Neural cell (in vitro differentiated cells): ENCODE measurements around the gene NCOA3. TPM values are rescaled to one million over a fixed set of nuclear protein-coding genes. Genes with fewer than 3 reads are reported as not detected.

Source experiments
- H2AFZ ChIP-seq: fragments of 200-600, 300-800 bp; sonication (generic), shearing (Covaris generic); 2 replicates; pipeline ENCODE4 v1.6.0; 2014; ENCODE audit warnings: low read depth, mild to moderate bottlenecking, antibody characterized with exemption, low read length, moderate library complexity
- H3F3A ChIP-seq: fragments of 200-600 bp; shearing (Covaris generic); 2 replicates; pipeline ENCODE4 v1.6.1; 2016; ENCODE audit warnings: mild to moderate bottlenecking, moderate library complexity, mixed read lengths, antibody characterized with exemption, low read length; ENCODE audit not compliant: insufficient read depth, poor library complexity, severe bottlenecking
- H3K27ac ChIP-seq: fragments of 200-600, 300-800 bp; sonication (generic), shearing (Covaris generic); 2 replicates; pipeline ENCODE4 v1.5.1; 2014; ENCODE audit warnings: mild to moderate bottlenecking, low read length, moderate library complexity
- H3K27me3 ChIP-seq: fragments of 300-800, 200-600 bp; sonication (generic), shearing (Covaris generic); 2 replicates; pipeline ENCODE4 v1.6.0; 2014; ENCODE audit warnings: mild to moderate bottlenecking, low read depth, low read length, moderate library complexity; ENCODE audit not compliant: insufficient read depth
- H3K36me3 ChIP-seq: fragments of 300-800, 200-600 bp; sonication (generic), shearing (Covaris generic); 2 replicates; pipeline ENCODE4 v1.5.1; 2014; ENCODE audit warnings: mild to moderate bottlenecking, antibody characterized with exemption, low read length, moderate library complexity; ENCODE audit not compliant: insufficient read depth
- H3K4me2 ChIP-seq: fragments of 300-800, 200-600 bp; sonication (generic), shearing (Covaris generic); 2 replicates; pipeline ENCODE4 v1.6.0; 2014; ENCODE audit warnings: mild to moderate bottlenecking, low read length
- H3K4me3 ChIP-seq: fragments of 300-800, 200-600 bp; sonication (generic), shearing (Covaris generic); 2 replicates; pipeline ENCODE4 v1.5.1; 2014; ENCODE audit warnings: mild to moderate bottlenecking, low read length, moderate library complexity
- H3K79me2 ChIP-seq: fragments of 200-600 bp; shearing (Covaris generic); replicated peaks from 2 replicates; pipeline ENCODE4 v1.6.0; 2014; ENCODE audit warnings: mild to moderate bottlenecking, low read length, moderate library complexity; ENCODE audit not compliant: insufficient read depth
- H3K9ac ChIP-seq: fragments of 300-800, 200-600 bp; sonication (generic), shearing (Covaris generic); 2 replicates; pipeline ENCODE4 v1.6.1; 2016; ENCODE audit warnings: mild to moderate bottlenecking, low read length, mixed read lengths
- H3K9me2 ChIP-seq: fragments of 200-600 bp; shearing (Covaris generic); 2 replicates; pipeline ENCODE4 v1.6.1; 2016; ENCODE audit warnings: mild to moderate bottlenecking, low read length, mixed read lengths; ENCODE audit not compliant: insufficient read depth
- H3K9me3 ChIP-seq: fragments of 200-600, 300-800 bp; sonication (generic), shearing (Covaris generic); 2 replicates; pipeline ENCODE4 v1.6.1; 2016; ENCODE audit warnings: mild to moderate bottlenecking, mixed run types, low read length, moderate library complexity, mixed read lengths
- H4K20me1 ChIP-seq: fragments of 200-600 bp; shearing (Covaris generic); 2 replicates; pipeline ENCODE4 v1.6.1; 2016; ENCODE audit warnings: mild to moderate bottlenecking, mixed run types; ENCODE audit not compliant: insufficient read depth
- CTCF ChIP-seq: fragments of 450-650 bp; IDR thresholded peaks from 2 replicates; pipeline ENCODE4 v1.5.1; 2014; ENCODE audit warnings: antibody characterized with exemption, mild to moderate bottlenecking, moderate library complexity; ENCODE audit not compliant: poor library complexity, severe bottlenecking
- EP300 ChIP-seq: fragments of 450-650 bp; conservative IDR thresholded peaks from 2 replicates; pipeline ENCODE4 v1.6.1; 2014; ENCODE audit warnings: antibody characterized with exemption, mild to moderate bottlenecking, moderate library complexity; ENCODE audit not compliant: poor library complexity, severe bottlenecking
- EZH2 ChIP-seq: fragments of 200-600, 300-800 bp; shearing (Covaris generic), sonication (generic); IDR thresholded peaks from 2 replicates; pipeline ENCODE4 v1.6.1; 2014; ENCODE audit warnings: antibody characterized with exemption, low read length, borderline replicate concordance, mild to moderate bottlenecking; ENCODE audit not compliant: insufficient read depth, poor library complexity, severe bottlenecking
- MXI1 ChIP-seq: fragments of 450-650 bp; conservative IDR thresholded peaks from 2 replicates; pipeline ENCODE4 v1.6.1; 2014; ENCODE audit warnings: antibody characterized with exemption, mild to moderate bottlenecking; ENCODE audit not compliant: poor library complexity, severe bottlenecking
- POLR2AphosphoS5 ChIP-seq: IDR thresholded peaks from 2 replicates; pipeline ENCODE4 v1.6.1; 2012
- RAD21 ChIP-seq: fragments of 450-650 bp; conservative IDR thresholded peaks from 2 replicates; pipeline ENCODE4 v1.6.1; 2014; ENCODE audit warnings: antibody characterized with exemption, mild to moderate bottlenecking, moderate library complexity
- REST ChIP-seq: IDR thresholded peaks from 2 replicates; pipeline ENCODE4 v1.6.1; 2012; ENCODE audit warnings: borderline replicate concordance
- SMC3 ChIP-seq: fragments of 450-650 bp; conservative IDR thresholded peaks from 2 replicates; pipeline ENCODE4 v1.6.1; 2014; ENCODE audit warnings: antibody characterized with exemption, mild to moderate bottlenecking, moderate library complexity; ENCODE audit not compliant: poor library complexity
- TAF1 ChIP-seq: IDR thresholded peaks from 2 replicates; pipeline ENCODE4 v1.6.1; 2012; ENCODE audit warnings: low read depth
- polyA plus RNA-seq: library from polyadenylated mRNA; depleted of rRNA; stranded (reverse); fragments of >200 nt; gene quantifications from 2 replicates; pipeline ENCODE4 v1.2.3, GENCODE V29; 2014

The NCOA3 gene
- polyA plus RNA-seq, 1 donor from 2014 or later: 14.2 TPM

- H4K20me1 ChIP-seq: no peaks in the 10 kb centered on the region
- no peaks in the 10 kb centered on the region for H3K27me3 ChIP-seq
- TF ChIP-seq TAF1 (no peak), RAD21 (no peak), REST (no peak), EP300 (no peak), CTCF (no peak), POLR2AphosphoS5 (no peak), EZH2 (no peak), SMC3 (no peak), MXI1 (no peak)
- H2AFZ ChIP-seq: no peak overlapping the region
- no peak overlapping the region for H3K4me2 ChIP-seq
- H3F3A ChIP-seq: no peaks in the 10 kb centered on the region
- no peak overlapping the region for H3K9ac ChIP-seq
- H3K27ac ChIP-seq: no peak overlapping the region
- no peaks in the 10 kb centered on the region for H3K9me3 ChIP-seq
- no peaks in the 10 kb centered on the region for H3K36me3 ChIP-seq
- no peaks in the 10 kb centered on the region for H3K79me2 ChIP-seq
- no peaks in the 10 kb centered on the region for H3K9me2 ChIP-seq
- H3K4me3 ChIP-seq: no peak overlapping the region
These were observed 22.2 kb upstream of the NCOA3 start for GRCh38 chr20:47479506-47479905.

GRCh38 chr20:47480239-47480638 is 21.4 kb upstream of the NCOA3 start:
- Histone ChIP-seq H2AFZ (no peak overlapping the region), H3K9me3 (no peaks in the 10 kb centered on the region), H3K27ac (no peak overlapping the region)

More at GRCh38 chr20:47480239-47480638, 21.4 kb upstream of the NCOA3 start:
- H3K9me2 ChIP-seq: no peaks in the 10 kb centered on the region
- no peaks in the 10 kb centered on the region for H3K79me2 ChIP-seq
- H3F3A ChIP-seq: no peaks in the 10 kb centered on the region
- no peaks in the 10 kb centered on the region for H3K27me3 ChIP-seq
- TF ChIP-seq SMC3: no peak
- no peak for TF ChIP-seq REST
- no peak for TF ChIP-seq EP300
- no peak for TF ChIP-seq MXI1
- TF ChIP-seq RAD21: no peak
- TF ChIP-seq TAF1: no peak
- no peak for TF ChIP-seq POLR2AphosphoS5
- TF ChIP-seq EZH2: no peak
- TF ChIP-seq CTCF: no peak
- H3K4me3 ChIP-seq: no peak overlapping the region
- H3K36me3 ChIP-seq: no peaks in the 10 kb centered on the region
- H3K9ac ChIP-seq: no peak overlapping the region
- no peaks in the 10 kb centered on the region for H4K20me1 ChIP-seq
- no peak overlapping the region for H3K4me2 ChIP-seq
